Hepatocyte (in vitro differentiated cells): Measurements from ENCODE around the gene TMEM242.

Source experiments
- EZH2 ChIP-seq: fragments of 200-600 bp; sonication (generic); IDR thresholded peaks from 2 replicates; pipeline ENCODE4 v1.6.1; 2016; ENCODE audit warnings: antibody characterized with exemption, mild to moderate bottlenecking, borderline replicate concordance
- EZH2phosphoT487 ChIP-seq: fragments of 200-600 bp; sonication (generic); IDR thresholded peaks from one replicate; pipeline ENCODE4 v1.6.1; 2018; ENCODE audit warnings: antibody characterized with exemption, mild to moderate bottlenecking, low read depth, moderate library complexity; ENCODE audit not compliant: unreplicated experiment, severe bottlenecking
- TF ChIP-seq, protein P1 (sequence below): fragments of 200-600 bp; sonication (generic); IDR thresholded peaks from 2 replicates; pipeline ENCODE4 v1.5.1; 2016; ENCODE audit warnings: antibody characterized with exemption, mild to moderate bottlenecking; ENCODE audit not compliant: poor library complexity

DNA sequence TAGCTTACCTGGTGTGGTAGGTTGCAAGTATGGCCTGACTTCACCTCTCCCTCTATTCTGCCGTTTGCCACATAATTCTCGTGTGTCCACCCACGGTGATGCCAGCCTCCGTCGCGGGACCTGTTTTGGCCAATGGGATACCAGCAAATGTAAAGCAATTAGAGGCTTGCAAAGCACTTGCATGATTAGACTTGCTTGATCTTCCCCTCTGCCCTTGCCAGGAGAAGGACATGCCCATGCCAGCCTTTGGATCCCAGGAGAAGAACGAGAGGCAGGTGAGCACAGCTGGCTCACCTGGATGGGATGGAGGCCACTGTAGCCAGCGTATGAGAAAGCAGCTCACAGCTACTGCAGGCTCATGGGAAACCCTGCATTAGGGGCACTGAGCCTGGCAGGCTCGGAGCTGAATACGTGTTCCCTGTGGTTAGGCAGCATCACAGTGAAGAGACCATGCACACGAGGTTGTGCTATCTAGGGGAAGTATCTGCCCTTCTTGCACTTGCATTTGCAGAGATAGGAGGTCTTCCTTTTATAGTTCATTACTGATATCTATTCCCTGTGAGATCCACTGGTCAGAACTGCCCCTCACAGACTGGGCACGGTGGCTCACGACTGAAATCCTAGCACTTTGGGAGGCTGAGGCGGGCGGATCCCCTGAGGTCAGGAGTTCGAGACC is 62.4 kb downstream of the TMEM242 start:
- TF ChIP-seq EZH2 (no peak), EZH2phosphoT487 (no peak)
- TF ChIP-seq, protein P1, sequence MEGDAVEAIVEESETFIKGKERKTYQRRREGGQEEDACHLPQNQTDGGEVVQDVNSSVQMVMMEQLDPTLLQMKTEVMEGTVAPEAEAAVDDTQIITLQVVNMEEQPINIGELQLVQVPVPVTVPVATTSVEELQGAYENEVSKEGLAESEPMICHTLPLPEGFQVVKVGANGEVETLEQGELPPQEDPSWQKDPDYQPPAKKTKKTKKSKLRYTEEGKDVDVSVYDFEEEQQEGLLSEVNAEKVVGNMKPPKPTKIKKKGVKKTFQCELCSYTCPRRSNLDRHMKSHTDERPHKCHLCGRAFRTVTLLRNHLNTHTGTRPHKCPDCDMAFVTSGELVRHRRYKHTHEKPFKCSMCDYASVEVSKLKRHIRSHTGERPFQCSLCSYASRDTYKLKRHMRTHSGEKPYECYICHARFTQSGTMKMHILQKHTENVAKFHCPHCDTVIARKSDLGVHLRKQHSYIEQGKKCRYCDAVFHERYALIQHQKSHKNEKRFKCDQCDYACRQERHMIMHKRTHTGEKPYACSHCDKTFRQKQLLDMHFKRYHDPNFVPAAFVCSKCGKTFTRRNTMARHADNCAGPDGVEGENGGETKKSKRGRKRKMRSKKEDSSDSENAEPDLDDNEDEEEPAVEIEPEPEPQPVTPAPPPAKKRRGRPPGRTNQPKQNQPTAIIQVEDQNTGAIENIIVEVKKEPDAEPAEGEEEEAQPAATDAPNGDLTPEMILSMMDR = no peak
